GM19328 (cell line): ENCODE measurements around the gene UBQLN4.

Experiments
- ATAC-seq: cut with Tn5 transposase; IDR thresholded peaks from one replicate; pipeline ENCODE4 v1.9.1; 2021; ENCODE audit warnings: mild to moderate bottlenecking, moderate library complexity; ENCODE audit not compliant: unreplicated experiment

UBQLN4 gene

DNA sequence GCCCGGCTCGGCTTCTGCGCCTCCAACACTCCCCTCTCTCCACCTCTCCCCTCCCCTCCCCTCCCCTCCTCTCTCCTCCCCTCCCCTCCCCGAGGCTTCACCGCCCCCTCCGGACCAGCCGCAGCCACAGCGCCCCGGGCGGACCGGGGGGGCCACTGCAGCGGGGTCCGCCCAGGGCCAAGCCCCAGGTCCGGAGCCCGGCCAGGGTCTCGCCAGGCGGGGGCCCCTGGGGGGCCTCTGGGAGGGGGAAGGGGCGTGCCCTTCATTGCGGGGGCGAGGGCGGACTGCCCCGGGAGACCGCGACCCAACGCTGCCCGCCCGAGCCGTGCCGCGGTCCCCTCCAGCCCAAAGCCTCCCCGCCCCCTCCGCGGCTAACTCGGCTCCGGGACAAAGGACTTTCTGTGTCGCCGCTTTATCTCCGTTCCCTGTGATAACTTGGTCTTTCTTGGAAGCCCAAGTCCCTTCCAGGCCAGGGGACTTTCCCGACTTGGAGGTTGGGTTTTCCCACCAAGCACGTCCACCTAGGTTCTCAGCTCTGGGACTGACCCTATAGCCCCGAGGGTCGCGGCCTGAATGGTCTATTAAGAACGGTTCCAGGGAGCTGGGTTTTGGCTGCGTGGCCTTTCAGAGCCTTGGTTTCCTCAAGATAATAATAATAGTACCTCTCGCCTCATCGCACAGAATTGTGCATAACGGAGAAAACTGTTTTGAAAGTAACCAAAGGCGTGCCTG, at the start of gene UBQLN4:
Gene UBQLN4 (minus strand): TSS at position 31 of the 732 bp plus-strand sequence. CDS start 97 bp downstream, outside the sequence.
- ATAC-seq, result no peak

DNA sequence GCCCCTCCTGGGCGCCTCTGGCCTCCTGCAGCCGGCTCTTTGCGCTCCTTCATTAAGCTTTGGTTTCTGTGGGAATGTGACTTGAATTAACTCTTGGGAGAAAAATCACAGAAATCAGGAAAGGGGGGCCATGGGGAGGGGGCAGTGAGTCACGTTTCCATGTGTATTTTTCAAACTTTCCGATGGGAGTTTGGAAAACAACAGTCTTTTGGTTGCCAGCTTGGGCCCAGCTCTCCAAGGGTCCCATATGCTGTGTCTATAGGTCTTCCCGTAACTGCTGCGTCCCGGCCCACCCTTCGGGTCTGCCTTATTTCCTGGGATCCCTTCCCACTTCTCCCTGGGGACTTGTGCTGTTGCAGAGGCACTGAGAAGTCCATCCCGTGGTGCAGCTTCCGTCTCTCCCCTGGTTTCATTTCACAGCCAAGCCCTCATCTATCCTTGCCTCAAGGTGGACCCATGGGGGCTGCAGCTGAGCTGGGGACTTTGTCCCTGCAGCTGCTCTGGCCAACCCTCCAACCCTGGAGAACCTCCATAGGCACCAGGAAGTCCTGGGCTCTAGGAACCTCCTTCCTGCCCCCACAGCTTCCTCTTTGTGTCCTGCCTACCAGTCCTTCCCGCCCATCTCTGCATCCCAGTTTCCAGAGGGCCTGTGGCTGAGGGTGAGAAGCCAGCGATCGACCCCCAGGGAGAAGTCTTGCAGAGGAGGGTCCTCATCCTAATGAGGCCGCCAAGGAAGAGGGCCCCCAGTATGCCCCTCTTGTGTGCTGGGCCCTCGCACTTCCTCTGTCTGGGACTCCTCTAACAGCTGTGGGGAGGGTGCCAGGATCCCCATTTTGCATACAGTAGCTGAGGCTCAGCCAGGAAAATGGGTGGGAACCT, 49.3 kb upstream of the UBQLN4 start:
- no peak for ATAC-seq

DNA sequence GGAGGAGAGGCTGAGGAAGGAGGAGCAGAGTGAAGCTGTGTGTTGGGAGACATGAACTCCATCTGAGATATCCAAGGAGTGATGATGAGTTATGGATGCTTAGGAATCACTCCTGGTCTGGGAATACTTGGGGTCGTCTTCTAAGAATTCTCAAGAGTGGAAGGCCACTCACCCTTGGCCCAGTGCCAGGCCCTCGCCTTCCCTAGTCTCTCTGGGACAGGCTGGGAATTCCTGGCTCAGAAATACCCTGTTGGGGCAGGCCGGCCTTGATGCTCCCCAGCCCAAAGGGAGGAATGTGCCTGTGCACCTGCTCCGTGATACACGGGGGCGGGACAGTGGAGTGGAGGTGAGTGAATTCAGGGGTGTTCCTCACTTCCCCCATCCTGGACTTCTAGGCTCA, 48.3 kb upstream of the UBQLN4 start:
- no peak for ATAC-seq

DNA sequence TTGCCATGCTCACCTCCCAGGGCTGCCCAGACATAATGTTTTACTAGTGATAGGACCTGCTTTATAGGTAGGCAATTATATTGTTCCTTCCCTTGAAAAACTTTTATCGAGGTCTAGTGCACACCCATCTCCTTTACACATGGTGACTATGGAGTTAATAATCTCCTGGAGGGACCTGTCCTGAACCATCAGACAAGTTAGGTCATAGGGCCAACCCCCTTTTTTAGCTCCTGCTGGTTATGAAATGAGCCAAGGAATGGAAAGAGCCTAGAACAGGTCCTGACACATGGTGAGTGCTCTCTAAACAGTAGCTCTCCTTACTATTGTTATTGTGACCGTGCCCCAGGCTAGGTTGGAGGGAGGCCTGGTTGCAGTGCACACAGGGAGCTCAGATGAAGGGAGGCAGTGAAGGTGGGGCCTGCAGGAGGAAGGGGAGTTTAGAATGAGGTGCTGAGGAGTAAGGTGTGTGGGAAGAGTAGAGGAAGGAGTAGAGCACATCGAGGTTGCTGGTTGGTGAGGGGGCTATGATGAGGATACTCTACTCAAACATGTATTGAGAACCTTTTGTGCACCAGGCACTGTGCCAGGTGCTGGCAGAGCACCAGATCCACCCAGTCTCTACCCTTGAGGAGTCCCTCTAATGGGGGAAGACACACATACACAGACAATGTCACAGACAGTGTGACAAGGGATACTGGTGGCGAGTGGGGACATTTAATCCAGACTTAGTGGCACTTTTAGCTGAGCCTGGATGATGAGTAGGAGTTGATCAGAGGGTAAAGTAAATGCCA, 46.8 kb upstream of the UBQLN4 start:
- no peak for ATAC-seq

DNA sequence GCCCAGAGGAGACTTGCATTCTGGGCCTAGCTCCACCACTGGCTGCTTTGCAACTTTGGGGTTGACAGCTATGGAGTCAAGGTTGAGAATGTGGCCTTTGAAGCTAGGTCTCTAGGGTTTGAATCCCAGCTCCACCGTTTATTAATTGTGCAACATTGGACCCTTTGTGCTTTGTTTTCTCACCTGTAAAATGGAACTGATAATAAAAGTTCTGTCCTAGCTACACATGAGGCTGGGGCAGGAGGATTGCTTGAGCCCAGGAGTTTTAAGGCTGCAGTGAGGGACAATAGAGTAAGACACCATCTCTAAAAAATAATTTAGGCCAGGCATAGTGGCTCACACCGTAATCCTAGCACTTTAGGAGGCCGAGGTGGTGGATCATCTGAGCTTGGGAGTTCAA, 45.7 kb upstream of the UBQLN4 start:
- ATAC-seq, result no peak

DNA sequence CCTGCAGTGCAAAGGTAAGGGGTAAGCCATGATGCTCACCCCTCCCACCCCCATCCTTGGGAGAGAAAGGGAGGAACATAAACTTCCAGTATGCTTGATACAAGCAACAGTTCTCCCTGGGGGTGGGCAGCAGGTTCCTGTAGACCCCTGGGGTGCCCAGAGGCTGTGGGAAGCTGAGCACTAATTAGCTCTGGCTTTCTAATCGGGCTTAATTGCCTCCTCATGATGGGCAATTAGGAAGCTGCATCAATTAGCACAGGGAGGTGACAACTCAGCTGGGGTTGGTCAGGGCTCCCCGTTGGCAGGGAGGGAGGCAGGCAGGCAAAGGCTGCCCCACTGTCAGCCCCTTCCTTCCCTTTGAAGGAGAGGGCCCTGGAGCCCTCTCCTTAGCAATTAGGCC, 45.2 kb upstream of the UBQLN4 start:
- no peak for ATAC-seq

DNA sequence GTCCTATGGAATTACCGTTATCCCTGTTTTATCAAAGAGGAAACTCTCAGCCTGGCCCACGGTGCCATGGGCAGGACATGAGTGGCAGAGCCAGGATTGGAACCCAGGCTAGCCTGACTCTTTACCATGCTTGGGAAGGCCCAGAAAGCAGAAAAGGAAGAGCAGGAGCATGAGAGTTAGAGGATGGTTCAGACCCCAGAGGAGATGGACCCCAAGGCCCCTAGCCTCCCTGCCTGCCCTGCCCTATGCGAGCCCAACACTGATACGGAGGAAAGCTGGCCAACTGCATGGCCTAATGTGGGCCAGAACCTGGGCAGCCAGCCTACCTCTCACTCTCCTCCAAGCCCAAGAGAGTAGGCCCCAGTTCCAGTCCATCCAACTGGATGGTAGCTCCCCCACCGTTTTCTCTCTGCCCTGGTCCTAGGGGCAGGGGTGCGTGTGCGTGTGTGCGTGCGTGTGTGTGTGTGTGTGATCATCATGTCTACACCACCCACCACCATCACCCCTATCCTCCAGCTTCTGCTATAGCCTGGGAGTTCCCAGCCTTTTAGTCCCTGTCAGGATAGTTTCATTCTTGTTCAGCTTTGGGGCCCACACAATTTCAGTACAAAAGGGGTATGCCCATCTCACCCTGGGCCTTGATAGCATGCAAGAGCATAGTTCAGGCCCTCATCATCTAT, 44.0 kb upstream of the UBQLN4 start:
- no peak for ATAC-seq

DNA sequence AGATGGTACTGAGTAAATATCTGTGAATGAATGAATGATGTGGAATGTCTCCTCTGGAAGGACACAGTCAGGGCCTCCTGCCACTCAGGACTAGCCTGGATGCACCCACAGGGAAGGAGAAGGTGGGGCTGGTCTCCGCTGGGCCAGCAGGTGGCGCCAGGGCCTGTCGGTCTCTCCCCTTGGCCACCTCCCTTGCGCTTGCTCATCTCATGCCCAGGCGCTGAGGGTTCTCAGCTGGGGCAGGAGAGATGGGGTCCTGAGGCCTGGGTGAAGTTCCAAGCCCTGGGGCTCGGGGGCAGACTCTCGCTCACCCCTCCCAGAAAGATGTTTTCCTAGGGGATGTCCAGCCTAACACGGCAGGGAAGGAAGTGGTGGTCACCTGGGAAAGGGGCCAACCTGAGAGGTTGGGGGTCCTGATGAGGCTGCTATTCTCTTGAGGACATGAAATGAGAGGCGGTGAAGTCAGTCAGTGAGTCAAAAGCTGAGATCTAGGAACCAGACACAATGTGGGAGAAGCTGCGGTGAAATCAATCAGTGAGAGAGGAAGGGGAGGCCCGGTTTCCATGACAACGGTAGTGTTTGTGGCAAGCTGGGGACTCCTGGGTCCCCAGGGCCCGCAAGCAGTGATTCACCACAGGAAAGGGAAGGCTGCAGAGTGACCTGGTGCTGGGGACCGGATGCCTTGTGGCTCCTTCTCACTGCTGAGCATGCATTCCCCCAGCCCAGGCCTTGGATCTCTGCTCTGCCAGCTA, 43.2 kb upstream of the UBQLN4 start:
- ATAC-seq, result no peak

DNA sequence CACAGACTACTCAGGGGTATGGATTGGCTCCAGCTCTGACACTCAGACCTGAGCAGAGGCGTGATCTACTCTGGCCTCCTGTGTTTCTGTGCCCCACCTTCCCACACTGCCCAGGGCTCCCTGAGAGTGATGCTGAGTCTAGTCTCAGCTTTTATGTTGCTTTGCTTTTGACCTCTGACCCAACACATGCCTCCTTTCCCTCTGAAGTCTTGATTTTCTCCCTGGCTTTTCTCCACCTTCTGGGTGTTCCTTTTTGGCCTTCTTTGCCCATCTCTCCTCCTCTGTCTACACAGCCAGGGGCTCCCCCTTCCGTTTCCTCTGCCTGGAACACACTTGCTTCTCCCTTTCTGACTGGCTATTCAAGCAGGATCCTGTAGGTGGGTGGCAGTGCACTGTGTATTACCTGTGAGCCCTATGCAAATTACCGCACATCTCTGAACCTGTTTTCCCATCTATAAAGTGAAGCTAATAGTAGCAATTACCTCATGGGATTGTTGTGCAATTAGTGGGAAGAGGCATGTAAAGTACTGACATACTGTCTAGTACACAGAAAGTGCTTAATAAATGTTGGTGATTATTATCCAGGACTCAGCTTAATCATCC, 42.4 kb upstream of the UBQLN4 start:
- no peak for ATAC-seq

DNA sequence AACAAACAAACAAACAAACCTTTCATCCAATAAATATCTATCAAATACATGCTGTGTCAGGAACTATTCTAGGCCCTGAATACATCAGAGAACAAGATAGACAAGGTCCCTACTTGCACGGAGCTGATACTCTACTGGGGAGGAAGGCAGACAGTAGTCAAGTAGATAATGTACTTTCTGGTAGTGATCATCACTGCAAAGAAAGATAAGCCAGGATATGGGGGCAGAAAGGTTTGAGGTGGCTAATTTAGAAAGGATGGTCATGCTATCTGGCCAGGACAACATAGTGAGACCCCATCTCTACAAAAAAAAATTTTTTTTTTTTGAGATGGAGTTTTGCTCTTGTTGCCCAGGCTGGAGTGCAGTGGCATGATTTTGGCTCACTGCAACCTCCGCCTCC, 38.0 kb upstream of the UBQLN4 start:
- ATAC-seq, result no peak

DNA sequence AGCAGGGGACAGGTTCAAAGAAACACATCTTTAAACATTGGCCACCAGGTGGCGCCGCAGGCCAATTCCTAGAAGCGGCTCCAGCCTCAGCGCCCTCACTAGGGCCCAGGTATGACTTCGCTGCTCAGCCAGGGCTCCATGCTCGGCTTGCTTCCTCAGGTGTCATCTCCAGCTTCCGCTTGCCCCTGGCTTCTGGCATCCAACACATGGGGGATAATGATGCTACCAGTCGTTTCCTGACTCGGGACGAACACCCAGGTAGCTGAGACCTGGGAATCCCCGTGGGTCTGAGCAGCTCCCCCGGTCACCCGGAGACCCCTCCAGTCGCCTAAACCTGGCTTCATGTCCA, 37.2 kb upstream of the UBQLN4 start:
- ATAC-seq, result no peak

DNA sequence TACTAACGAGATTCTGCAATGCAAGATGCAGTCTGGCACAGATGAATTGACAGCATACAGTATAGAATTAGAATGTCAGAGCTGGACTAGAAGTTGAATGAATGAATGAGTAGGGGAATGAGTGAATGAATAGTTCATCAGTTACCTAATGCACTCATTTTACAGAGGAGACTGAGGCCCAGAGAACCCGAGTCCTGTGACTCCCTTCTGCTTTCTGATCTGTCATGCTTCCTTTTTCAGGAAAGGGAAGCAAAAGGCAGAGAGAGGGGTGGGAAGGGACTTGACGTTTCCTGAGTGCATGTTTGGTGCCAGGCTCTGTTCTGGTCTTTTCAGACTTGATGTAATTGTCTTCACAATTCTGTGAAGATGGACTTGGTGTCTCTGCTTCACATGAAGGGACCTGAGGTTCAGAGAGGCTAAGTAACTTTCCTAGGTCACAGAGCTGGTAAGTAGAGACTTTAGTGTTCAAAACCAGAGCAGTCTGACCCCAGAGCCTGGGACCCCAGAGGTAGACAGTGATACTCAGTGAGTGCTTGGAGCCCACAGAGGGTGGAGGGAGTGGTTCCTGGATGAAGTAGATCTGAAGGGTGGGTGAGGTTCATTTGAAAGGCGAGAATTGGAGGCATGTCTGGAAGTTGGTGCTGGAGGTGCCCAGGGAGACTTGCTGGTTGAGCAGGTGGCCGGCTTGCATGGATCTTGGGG, 36.7 kb upstream of the UBQLN4 start:
- ATAC-seq, result no peak

DNA sequence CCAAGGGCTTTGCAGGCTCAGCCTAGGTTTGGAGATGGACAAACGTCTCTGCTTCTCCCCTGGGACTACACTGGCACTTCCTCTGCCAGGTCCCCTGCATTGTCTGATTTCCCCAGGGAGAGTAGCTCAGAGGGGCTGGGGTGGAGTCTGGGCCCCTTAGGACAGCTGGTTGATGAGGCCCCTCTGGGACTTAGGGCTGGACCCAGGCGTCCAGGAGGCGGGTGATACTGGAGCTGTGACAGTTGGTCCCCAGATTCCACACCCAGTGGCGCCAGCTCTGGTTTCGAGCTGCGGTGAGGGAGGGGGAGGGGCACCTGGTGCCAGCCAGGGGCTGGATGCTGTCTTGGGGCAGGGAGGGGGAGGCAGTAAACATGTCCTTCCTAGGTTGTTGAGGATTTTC, 36.1 kb upstream of the UBQLN4 start:
- ATAC-seq, result no peak

DNA sequence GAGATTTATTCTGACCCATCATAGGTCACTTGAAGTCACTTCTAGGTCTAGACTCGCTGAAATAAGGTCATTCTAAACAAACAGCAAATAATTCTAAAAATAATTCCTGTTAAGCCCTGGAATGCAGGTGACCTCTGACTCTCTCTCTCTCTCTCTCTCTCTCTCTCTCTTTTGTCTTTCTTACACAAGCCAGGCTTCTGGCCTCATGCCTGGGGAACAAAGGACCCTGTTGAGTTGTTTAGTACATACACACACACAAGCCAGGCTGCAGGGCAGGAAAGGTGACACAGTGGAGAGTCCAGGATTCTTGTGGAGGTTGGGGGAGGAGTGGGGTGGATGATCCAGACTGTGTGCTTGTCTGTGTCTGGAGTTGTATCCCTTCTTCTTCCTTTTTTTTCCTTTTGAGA, 32.7 kb upstream of the UBQLN4 start:
- ATAC-seq, result no peak

DNA sequence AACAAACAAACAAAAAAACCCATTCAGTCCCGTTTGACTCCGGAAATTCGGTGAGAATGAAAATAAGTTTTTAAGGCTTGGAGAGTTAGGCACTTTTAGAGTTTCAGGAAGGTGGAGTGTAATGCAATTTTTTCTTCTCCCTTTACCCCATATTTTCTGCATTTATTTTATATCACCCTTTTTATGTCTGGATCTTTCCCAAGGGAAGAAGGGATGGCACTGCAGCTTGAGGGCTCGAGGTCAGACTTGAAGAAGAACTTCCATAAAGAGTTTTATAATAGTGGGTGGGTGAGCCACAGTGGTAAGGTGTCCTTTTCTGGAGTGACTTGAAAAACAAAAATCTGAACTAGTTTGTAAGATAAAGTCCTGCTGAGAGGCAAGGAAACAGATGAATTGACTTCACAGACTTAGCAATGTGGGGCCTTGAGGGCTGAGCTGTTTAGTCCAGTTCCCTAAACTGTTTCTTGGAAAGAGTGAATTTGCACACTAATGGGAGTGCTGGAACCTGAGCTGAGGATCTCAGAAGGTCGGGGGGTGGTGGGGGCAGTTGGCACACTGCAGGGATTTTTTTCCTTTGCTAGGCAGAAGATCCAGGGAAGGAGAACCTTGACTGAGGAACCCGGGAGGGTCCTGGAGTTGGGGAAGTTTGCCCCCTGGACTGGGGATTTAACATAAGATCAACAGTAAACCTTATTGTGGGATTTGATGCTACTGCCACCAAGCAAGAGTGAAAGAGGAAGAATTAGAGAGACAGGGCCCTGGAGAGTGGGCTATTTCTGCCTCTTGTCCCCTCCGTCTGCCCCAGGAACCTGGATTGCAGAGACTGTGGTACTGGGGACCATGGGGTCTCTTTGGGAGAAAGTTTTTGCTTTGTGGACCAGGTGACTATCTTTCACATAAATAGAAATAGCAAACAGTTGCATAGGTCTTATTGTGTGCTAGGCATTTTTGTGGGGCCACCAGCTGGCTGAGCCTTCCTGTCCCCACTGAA, 30.5 kb upstream of the UBQLN4 start:
- no peak for ATAC-seq

DNA sequence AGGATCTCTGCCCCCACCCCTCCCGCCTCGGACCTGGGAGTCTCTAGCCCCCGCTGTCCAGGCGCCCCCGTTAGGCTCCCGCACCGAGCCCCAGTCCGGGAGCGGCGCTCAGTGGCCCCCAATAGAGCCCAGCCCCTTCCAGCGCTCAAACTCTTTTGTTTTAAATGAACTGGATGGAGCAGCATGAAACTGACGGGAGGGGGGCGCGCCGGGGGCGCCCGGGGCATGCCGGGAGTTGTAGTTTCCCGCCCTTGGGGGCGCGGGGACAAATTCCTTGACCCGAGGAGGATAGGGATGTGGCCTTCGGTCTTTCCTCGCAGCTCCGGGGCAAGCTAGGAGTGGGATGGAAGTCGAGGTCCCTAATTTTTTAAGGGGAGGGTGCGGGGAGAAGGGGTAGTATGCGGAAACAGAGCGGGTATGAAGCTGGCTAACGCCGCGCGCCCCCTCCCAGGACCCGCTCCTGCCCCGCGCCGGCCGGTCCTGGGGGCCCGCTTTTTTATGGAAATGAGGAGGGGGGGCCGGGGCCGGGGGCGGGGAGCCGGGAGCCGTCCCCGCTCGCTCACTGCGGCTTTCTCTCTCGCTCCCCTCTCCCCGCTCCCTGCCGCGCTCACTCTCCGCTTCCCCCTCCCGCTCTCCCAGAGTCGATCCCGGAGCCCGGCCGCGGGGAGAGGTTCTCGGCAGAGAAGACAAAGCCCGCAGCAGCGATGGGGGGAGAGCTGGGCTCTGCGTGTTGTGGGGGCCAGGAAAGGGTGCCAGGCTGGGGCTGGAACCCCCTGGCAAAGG, 28.9 kb upstream of the UBQLN4 start, which contains the start of gene MEX3A:
Gene MEX3A (minus strand): TSS at position 157 of the 783 bp plus-strand sequence. CDS start 467 bp downstream, outside the sequence.
- no peak for ATAC-seq

DNA sequence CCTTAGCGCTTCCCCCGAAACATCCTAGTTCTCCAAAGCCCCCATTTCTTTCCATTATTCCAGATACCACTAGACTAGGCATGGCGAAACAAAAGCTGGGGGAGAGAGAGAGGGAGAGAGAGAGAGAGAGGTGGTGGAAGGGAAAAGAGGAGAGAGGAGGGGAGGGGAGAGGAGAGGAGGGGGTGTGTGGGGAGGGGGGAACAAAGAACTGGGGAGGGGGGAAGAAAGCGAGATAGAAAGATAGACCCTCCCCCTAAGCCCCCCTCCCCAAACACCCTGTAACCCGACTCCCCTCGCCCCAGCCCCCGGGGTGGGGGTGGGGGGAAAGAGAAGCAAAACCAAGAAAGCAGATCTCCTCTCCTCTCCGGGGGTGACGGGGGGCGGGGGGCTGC, 28.3 kb upstream of the UBQLN4 start:
- ATAC-seq, result no peak
